Astrocyte (in vitro differentiated cells and primary cell): ENCODE data around the gene ZNF608. TPM values are rescaled to one million over a fixed set of nuclear protein-coding genes. Genes with fewer than 3 reads are reported as not detected.

Experiments used
- DNase-seq: peaks from one replicate; pipeline ENCODE4 v3.0.0-alpha.2; 2010; ENCODE audit warnings: low read depth
- FAIRE-seq: peaks from 2 replicates; lab custom pipeline; 2011; peaks lifted over from hg19 to GRCh38; lab: Jason Lieb, UNC
- H2AFZ ChIP-seq: 2 replicates; pipeline ENCODE4 v1.6.0; 2012; ENCODE audit warnings: low read depth, low read length, inconsistent platforms
- H3K27ac ChIP-seq: 2 replicates; pipeline ENCODE4 v1.5.1; 2011; ENCODE audit warnings: low read depth, low read length, inconsistent platforms
- H3K27me3 ChIP-seq: 2 replicates; pipeline ENCODE4 v1.6.0; 2011; ENCODE audit warnings: low read length, inconsistent platforms; ENCODE audit not compliant: insufficient read depth
- H3K36me3 ChIP-seq: 2 replicates; pipeline ENCODE4 v1.5.1; 2011; ENCODE audit warnings: low read length, inconsistent platforms; ENCODE audit not compliant: insufficient read depth
- H3K4me1 ChIP-seq: 2 replicates; pipeline ENCODE4 v1.5.1; 2011; ENCODE audit warnings: low read length, inconsistent platforms; ENCODE audit not compliant: insufficient read depth
- H3K4me2 ChIP-seq: 2 replicates; pipeline ENCODE4 v1.6.0; 2012; ENCODE audit warnings: low read length, inconsistent platforms
- H3K4me3 ChIP-seq: 2 replicates; pipeline ENCODE4 v1.5.1; 2011; ENCODE audit warnings: low read depth, mild to moderate bottlenecking, low read length, inconsistent platforms; ENCODE audit not compliant: insufficient read depth
- H3K79me2 ChIP-seq: 2 replicates; pipeline ENCODE4 v1.6.0; 2012; ENCODE audit warnings: mild to moderate bottlenecking, low read length, inconsistent platforms; ENCODE audit not compliant: insufficient read depth
- H3K9ac ChIP-seq: 2 replicates; pipeline ENCODE4 v1.6.0; 2012; ENCODE audit warnings: mild to moderate bottlenecking, low read length, inconsistent platforms
- H3K9me3 ChIP-seq: 2 replicates; pipeline ENCODE4 v1.5.1; 2012; ENCODE audit warnings: low read depth, mild to moderate bottlenecking, low read length, inconsistent platforms; ENCODE audit not compliant: insufficient read depth
- H4K20me1 ChIP-seq: 2 replicates; pipeline ENCODE4 v1.6.0; 2012; ENCODE audit warnings: low read length, inconsistent platforms; ENCODE audit not compliant: insufficient read depth
- H3K27ac Mint-ChIP-seq: one replicate; pipeline ENCODE4 v1.8.0; 2021; ENCODE audit warnings: mild to moderate bottlenecking, mixed read lengths; ENCODE audit not compliant: unreplicated experiment
- H3K27me3 Mint-ChIP-seq: one replicate; pipeline ENCODE4 v1.8.0; 2021; ENCODE audit warnings: low read depth, mixed read lengths; ENCODE audit not compliant: unreplicated experiment
- H3K36me3 Mint-ChIP-seq: one replicate; pipeline ENCODE4 v1.8.0; 2021; ENCODE audit warnings: low read depth, mixed read lengths; ENCODE audit not compliant: unreplicated experiment
- H3K4me1 Mint-ChIP-seq: one replicate; pipeline ENCODE4 v1.8.0; 2021; ENCODE audit warnings: low read depth, mixed read lengths; ENCODE audit not compliant: unreplicated experiment
- H3K4me3 Mint-ChIP-seq: one replicate; pipeline ENCODE4 v1.8.0; 2021; ENCODE audit warnings: mild to moderate bottlenecking, moderate library complexity, mixed read lengths; ENCODE audit not compliant: unreplicated experiment
- H3K9me3 Mint-ChIP-seq: one replicate; pipeline ENCODE4 v1.8.0; 2021; ENCODE audit warnings: mild to moderate bottlenecking, mixed read lengths; ENCODE audit not compliant: unreplicated experiment
- CTCF ChIP-seq: IDR thresholded peaks from 2 replicates; pipeline ENCODE4 v1.5.1; 2011; ENCODE audit warnings: low read depth, mild to moderate bottlenecking, inconsistent platforms, low read length, moderate library complexity; ENCODE audit not compliant: insufficient read depth
- EZH2 ChIP-seq: IDR thresholded peaks from 2 replicates; pipeline ENCODE4 v1.6.1; 2012; ENCODE audit warnings: mild to moderate bottlenecking, low read length, inconsistent platforms; ENCODE audit not compliant: insufficient read depth
- total RNA-seq: library from RNA; stranded (reverse); gene quantifications from 2 replicates; pipeline ENCODE4 v1.2.1, GENCODE V29; 2021

The ZNF608 gene
- total RNA-seq, 1 donor from 2014 or later: 57.3 TPM

GRCh38 chr5:124744170-124744971 lies 2.1 kb downstream of the ZNF608 start:
- Mint-ChIP-seq H3K9me3 (no peaks in the 10 kb centered on the region), H3K36me3 (no peaks in the 10 kb centered on the region), H3K27me3 (no peaks in the 10 kb centered on the region), H3K4me1 (peaks cover 1% of the 10 kb centered on the region), H3K4me3 (no peak overlapping the region), H3K27ac (no peak overlapping the region)
- Histone ChIP-seq H3K9ac (peak overlapping the region; percentile 92), H3K79me2 (peaks cover 55% of the 10 kb centered on the region), H3K9me3 (no peaks in the 10 kb centered on the region), H3K4me1 (peaks cover 33% of the 10 kb centered on the region), H3K27me3 (no peaks in the 10 kb centered on the region), H3K4me3 (peak overlapping the region; percentile 76), H3K4me2 (peak overlapping the region; percentile 95), H3K27ac (peak overlapping the region; percentile 96), H4K20me1 (no peaks in the 10 kb centered on the region), H2AFZ (peak overlapping the region; percentile 61), H3K36me3 (no peaks in the 10 kb centered on the region)
- FAIRE-seq (no peak), DNase-seq (no peak)
- no peak for TF ChIP-seq EZH2
- TF ChIP-seq CTCF: no peak

GRCh38 chr5:124743602-124744169 lies 2.8 kb downstream of the ZNF608 start:
- no peak overlapping the region for H3K27ac Mint-ChIP-seq
- H3K36me3 ChIP-seq: no peaks in the 10 kb centered on the region
- no peak for FAIRE-seq

More at GRCh38 chr5:124743602-124744169, 2.8 kb downstream of the ZNF608 start:
- no peaks in the 10 kb centered on the region for H3K9me3 Mint-ChIP-seq
- H4K20me1 ChIP-seq: peaks cover 4% of the 10 kb centered on the region
- TF ChIP-seq CTCF (no peak), EZH2 (no peak)
- H3K27ac ChIP-seq: peak overlapping the region; percentile 96
- no peak overlapping the region for H3K4me3 Mint-ChIP-seq
- no peak for DNase-seq
- peaks cover 8% of the 10 kb centered on the region for H3K4me1 Mint-ChIP-seq
- peaks cover 62% of the 10 kb centered on the region for H3K79me2 ChIP-seq
- H3K9me3 ChIP-seq: no peaks in the 10 kb centered on the region
- peak overlapping the region; percentile 92 for H3K9ac ChIP-seq
- H3K27me3 Mint-ChIP-seq: no peaks in the 10 kb centered on the region
- H3K4me3 ChIP-seq: peak overlapping the region; percentile 76
- H2AFZ ChIP-seq: peak overlapping the region; percentile 61
- peaks cover 32% of the 10 kb centered on the region for H3K4me1 ChIP-seq
- H3K27me3 ChIP-seq: no peaks in the 10 kb centered on the region
- peak overlapping the region; percentile 95 for H3K4me2 ChIP-seq
- H3K36me3 Mint-ChIP-seq: no peaks in the 10 kb centered on the region
